Measurements from ENCODE around the gene TCF7L1.

- TF ChIP-seq CTCF (conservative IDR thresholded peaks at IDR 0.05; ENCODE audit: low read length) (no peak), EZH2phosphoT487 (IDR thresholded peaks at IDR 0.05; ENCODE audit: borderline replicate concordance) (no peak)
Observed at GRCh38 chr2:85231952-85232351, 98.8 kb downstream of the TCF7L1 start.
